GM12891 (cell line): ENCODE results near the gene ZNF668.
"Not testable (repeated sequence)": the region's sequence is repeated elsewhere in the genome, so short reads cannot be mapped to it uniquely, and the experiment has no call there.

Source experiments
- DNase-seq: peaks from one replicate; pipeline ENCODE4 v3.0.0; 2011; ENCODE audit warnings: low spot score; ENCODE audit not compliant: insufficient read length
- FAIRE-seq: peaks from 2 replicates; lab custom pipeline; 2011; peaks lifted over from hg19 to GRCh38; lab: Jason Lieb, UNC
- PAX5 ChIP-seq: IDR thresholded peaks from 2 replicates; pipeline ENCODE4 v1.6.1; 2011; ENCODE audit warnings: low read length, moderate library complexity, mild to moderate bottlenecking; ENCODE audit not compliant: insufficient read depth, severe bottlenecking
- POLR2A ChIP-seq: IDR thresholded peaks from 2 replicates; pipeline ENCODE4 v1.6.1; 2011; ENCODE audit warnings: low read depth, low read length, control low read depth
- POLR2AphosphoS5 ChIP-seq: IDR thresholded peaks from 2 replicates; pipeline ENCODE4 v1.6.1; 2011; ENCODE audit warnings: low read depth, low read length, control low read depth
- POU2F2 ChIP-seq: IDR thresholded peaks from 2 replicates; pipeline ENCODE4 v1.6.1; 2011; ENCODE audit warnings: low read depth, mild to moderate bottlenecking, control low read depth, low read length, moderate library complexity
- SPI1 ChIP-seq: IDR thresholded peaks from 2 replicates; pipeline ENCODE4 v1.6.1; 2011; ENCODE audit warnings: low read depth, low read length, control low read depth
- TAF1 ChIP-seq: IDR thresholded peaks from 2 replicates; pipeline ENCODE4 v1.6.1; 2011; ENCODE audit warnings: low read depth, low read length, control low read depth

ZNF668 gene

GRCh38 chr16:31111881-31112466 lies 37.9 kb upstream of the ZNF668 start:
- FAIRE-seq (no peak), DNase-seq (no peak)
- no peak for TF ChIP-seq POU2F2
- no peak for TF ChIP-seq SPI1
- TF ChIP-seq POLR2AphosphoS5, result no peak
- TF ChIP-seq PAX5, result no peak
- TF ChIP-seq TAF1, result no peak
- TF ChIP-seq POLR2A, result no peak

- TF ChIP-seq PAX5 (no peak), POLR2AphosphoS5 (no peak), SPI1 (no peak), POLR2A (no peak), POU2F2 (no peak), TAF1 (no peak)
- DNase-seq (no peak), FAIRE-seq (no peak)
Measured at GRCh38 chr16:31110106-31111034, 36.3 kb upstream of the ZNF668 start.

GRCh38 chr16:31109622-31110021 lies 35.6 kb upstream of the ZNF668 start:
- no peak for DNase-seq
- no peak for FAIRE-seq
- no peak for TF ChIP-seq POLR2AphosphoS5
- no peak for TF ChIP-seq POU2F2

GRCh38 chr16:31108794-31109558 lies 34.9 kb upstream of the ZNF668 start:
- TF ChIP-seq SPI1 (no peak), PAX5 (no peak)
- DNase-seq (no peak), FAIRE-seq (no peak)

GRCh38 chr16:31108035-31108793 lies 34.2 kb upstream of the ZNF668 start, which contains the start of gene BCKDK:
Gene BCKDK (plus strand): TSS chr16:31108386. CDS start chr16:31109224, 838 bp downstream.
- FAIRE-seq (peak; percentile 93), DNase-seq (peak; percentile 93)
- TF ChIP-seq POLR2AphosphoS5 (no peak), PAX5 (no peak), SPI1 (no peak)

GRCh38 chr16:31107465-31107867 lies 33.4 kb upstream of the ZNF668 start:
- no peak for TF ChIP-seq TAF1
- TF ChIP-seq POLR2AphosphoS5, result no peak
- TF ChIP-seq POU2F2, result no peak
- DNase-seq (no peak), FAIRE-seq (no peak)

GRCh38 chr16:31106509-31107464 lies 32.7 kb upstream of the ZNF668 start:
- FAIRE-seq (no peak), DNase-seq (no peak)
- TF ChIP-seq POU2F2 (no peak), POLR2AphosphoS5 (no peak), SPI1 (no peak), TAF1 (no peak), PAX5 (no peak), POLR2A (no peak)

GRCh38 chr16:31105677-31106213 lies 31.7 kb upstream of the ZNF668 start:
- FAIRE-seq, result peak; percentile 61
- TF ChIP-seq POLR2A (no peak), SPI1 (no peak), TAF1 (no peak), POLR2AphosphoS5 (no peak), PAX5 (no peak), POU2F2 (no peak)
- DNase-seq, result peak; percentile 84

- FAIRE-seq, DNase-seq: not testable (repeated sequence)
Measured at GRCh38 chr16:31100876-31101641, 27.0 kb upstream of the ZNF668 start.
